Spleen (tissue), 11 donors: ENCODE data around the gene ZMIZ1. TPM values are rescaled to one million over a fixed set of nuclear protein-coding genes. Genes with fewer than 3 reads are reported as not detected.

Experiments
- DNase-seq: peaks from one replicate; pipeline ENCODE4 v3.0.0-alpha.2; 2020
- H3K27ac ChIP-seq, 8 donors: fragments of 200-600 bp; sonication (generic) in 7 of 8; 1 replicate in 4 of 8; 2 replicates in 4 of 8; pipeline versions ENCODE4 v1.5.0 to v1.8.0; 2016 to 2021; ENCODE audit warnings: inconsistent platforms in 4 of 8, mild to moderate bottlenecking in 4 of 8, moderate library complexity in 1 of 8
- H3K27me3 ChIP-seq, 7 donors: fragments of 200-600 bp; sonication (generic) in 6 of 7; replicated peaks in 1 of 7; 1 replicate in 4 of 7; 2 replicates in 3 of 7; pipeline versions ENCODE4 v1.5.0 to v1.8.0; 2016 to 2021; ENCODE audit warnings: inconsistent platforms in 3 of 7, mild to moderate bottlenecking in 1 of 7
- H3K36me3 ChIP-seq, 6 donors: fragments of 200-600 bp; sonication (generic) in 5 of 6; 1 replicate in 4 of 6; 2 replicates in 2 of 6; pipeline versions ENCODE4 v1.5.0 to v1.8.0; 2016 to 2021; ENCODE audit warnings: inconsistent platforms in 2 of 6
- H3K4me1 ChIP-seq, 6 donors: fragments of 200-600 bp; sonication (generic) in 5 of 6; 1 replicate in 3 of 6; 2 replicates in 3 of 6; pipeline versions ENCODE4 v1.5.0 to v1.8.0; 2016 to 2021; ENCODE audit warnings: inconsistent platforms in 3 of 6
- H3K4me3 ChIP-seq, 8 donors: fragments of 200-600 bp; sonication (generic) in 7 of 8; 1 replicate in 4 of 8; 2 replicates in 4 of 8; pipeline versions ENCODE4 v1.5.0 to v1.8.0; 2016 to 2021; ENCODE audit warnings: inconsistent platforms in 4 of 8, mild to moderate bottlenecking in 4 of 8, moderate library complexity in 2 of 8
- H3K9me3 ChIP-seq, 8 donors: fragments of 200-600 bp; sonication (generic) in 7 of 8; 1 replicate in 4 of 8; 2 replicates in 4 of 8; pipeline versions ENCODE4 v1.5.0 to v1.8.0; 2016 to 2021; ENCODE audit warnings: inconsistent platforms in 4 of 8
- POLR2A ChIP-seq, 3 donors: fragments of 450-650 bp; IDR thresholded peaks; one replicate each; pipeline ENCODE4 v1.5.1; 2017; ENCODE audit warnings: antibody characterized with exemption in 3 of 3, mild to moderate bottlenecking in 1 of 3
- POLR2AphosphoS5 ChIP-seq, 3 donors: sonication (generic); formaldehyde crosslinking; IDR thresholded peaks; one replicate each; pipeline ENCODE4 v1.5.1; 2017; ENCODE audit warnings: antibody characterized with exemption in 3 of 3
- whole genome bisulfite sequencing, 5 donors: extraction: QIAGEN DNeasy Blood & Tissue Kit in 3 of 5; methylation state at CpG; one replicate each; pipeline versions ENCODE4 v1.1.5 to v1.1.7; 2013 to 2018; 5-methylcytosine and 5-hydroxymethylcytosine counted together
- intact Hi-C: fragments of 100-400 bp; cut with DNase I; formaldehyde crosslinking; loops from one replicate; pipeline ENCODE4 v1.15.0; 2023; ENCODE audit warnings: low total_unique reads
- polyA plus RNA-seq, 3 donors: library from polyadenylated mRNA; stranded (reverse); fragments of 200-250 nt; gene quantifications; one replicate each; pipeline ENCODE4 v1.2.1, GENCODE V29; 2013
- total RNA-seq, 7 donors: library from RNA; depleted of rRNA in 3 of 7; stranded (reverse); fragments of >200 nt in 3 of 7; fragmentation: NEBNext Ultra II Directional in 4 of 7; extraction: Animal tissue kit (Norgen Biotek cat#: 25700) in 4 of 7; gene quantifications; one replicate each; pipeline versions ENCODE4 v1.1.0 to v1.2.1, GENCODE V29; 2016 to 2021
- TF ChIP-seq, protein P1 (sequence below), 11 experiments: fragments of 200-600 bp in 7 of 11; fragments of 450-650 bp in 4 of 11; sonication (generic) in 4 of 11; IDR thresholded peaks in 8 of 11; conservative IDR thresholded peaks in 3 of 11; 1 replicate in 7 of 11; 2 replicates in 4 of 11; pipeline versions ENCODE4 v1.4.0 to v1.8.0; 2016 to 2021; ENCODE audit warnings: antibody characterized with exemption in 11 of 11, inconsistent platforms in 4 of 11, mild to moderate bottlenecking in 1 of 11
- donor health status: healthy with polysubstance abuse.
- donor health status: DM: no; HTN: no; CAD: no; lungs with moderate emphysema.
- donor health status: DM: no; HTN: no; CAD: no.
- donor health status: Bipolar disorder and iron deficiency.
- donor health status: healthy.
- donor health status: DM: no; HTN: no; CAD: no.
- donor health status: DM: yes; HTN: yes; CAD: no.

Gene ZMIZ1
- total and polyA plus RNA-seq, 10 donors: 10.7 to 210 (median 125) TPM

DNA sequence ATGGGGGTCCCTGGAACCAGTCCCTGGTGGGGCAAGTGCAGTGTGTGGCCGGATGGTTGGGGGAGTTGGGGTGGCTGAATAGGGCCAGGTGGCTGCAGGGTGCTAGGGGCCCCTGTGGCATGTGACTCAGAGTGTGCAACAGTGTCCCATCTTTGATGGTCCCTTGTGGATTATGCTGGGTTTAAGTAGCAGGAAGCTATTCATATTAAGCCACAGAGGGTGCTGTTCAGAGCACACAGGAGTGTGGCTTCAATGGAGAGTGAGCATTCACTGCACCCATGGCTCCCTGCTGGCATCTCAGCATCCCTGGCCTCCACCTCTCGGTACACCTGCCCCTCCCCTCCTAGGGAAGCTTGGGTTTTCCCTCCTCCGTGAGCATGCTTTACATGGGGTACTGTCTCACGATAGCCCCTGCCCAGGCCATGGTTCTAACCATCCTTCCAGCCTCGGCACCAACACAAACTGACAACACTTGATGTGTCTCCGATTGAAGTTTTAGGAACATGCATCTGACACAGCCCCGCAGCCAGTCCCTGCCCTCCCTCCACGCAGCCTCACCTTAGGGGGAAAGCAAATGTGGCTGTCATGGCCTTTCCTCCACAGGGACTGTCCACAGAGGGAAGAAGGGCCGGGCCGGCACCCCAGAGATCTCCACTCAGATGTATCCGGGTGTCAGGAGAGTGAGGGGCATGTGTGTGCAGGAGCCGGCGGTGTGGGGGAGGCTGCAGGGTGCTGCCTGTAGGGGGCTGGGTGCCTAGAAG is 248.1 kb downstream of the ZMIZ1 start:
- peak overlapping the region in 5 of 8 donors; percentile 25 to 78 (median 46) for H3K27ac ChIP-seq
- peak overlapping the region in 1 of 8 donors; percentile 39 for H3K4me3 ChIP-seq
- H3K36me3 ChIP-seq: peaks cover 3 to 40% (median 30%) of the 10 kb centered on the region in 6 donors
- TF ChIP-seq POLR2A (IDR thresholded peaks at IDR 0.05): no peak
- TF ChIP-seq, protein P1, sequence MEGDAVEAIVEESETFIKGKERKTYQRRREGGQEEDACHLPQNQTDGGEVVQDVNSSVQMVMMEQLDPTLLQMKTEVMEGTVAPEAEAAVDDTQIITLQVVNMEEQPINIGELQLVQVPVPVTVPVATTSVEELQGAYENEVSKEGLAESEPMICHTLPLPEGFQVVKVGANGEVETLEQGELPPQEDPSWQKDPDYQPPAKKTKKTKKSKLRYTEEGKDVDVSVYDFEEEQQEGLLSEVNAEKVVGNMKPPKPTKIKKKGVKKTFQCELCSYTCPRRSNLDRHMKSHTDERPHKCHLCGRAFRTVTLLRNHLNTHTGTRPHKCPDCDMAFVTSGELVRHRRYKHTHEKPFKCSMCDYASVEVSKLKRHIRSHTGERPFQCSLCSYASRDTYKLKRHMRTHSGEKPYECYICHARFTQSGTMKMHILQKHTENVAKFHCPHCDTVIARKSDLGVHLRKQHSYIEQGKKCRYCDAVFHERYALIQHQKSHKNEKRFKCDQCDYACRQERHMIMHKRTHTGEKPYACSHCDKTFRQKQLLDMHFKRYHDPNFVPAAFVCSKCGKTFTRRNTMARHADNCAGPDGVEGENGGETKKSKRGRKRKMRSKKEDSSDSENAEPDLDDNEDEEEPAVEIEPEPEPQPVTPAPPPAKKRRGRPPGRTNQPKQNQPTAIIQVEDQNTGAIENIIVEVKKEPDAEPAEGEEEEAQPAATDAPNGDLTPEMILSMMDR (IDR thresholded peaks at IDR 0.05 in 8 of 11, conservative IDR thresholded peaks at IDR 0.05 in 3 of 11): no peak
- TF ChIP-seq POLR2AphosphoS5 (IDR thresholded peaks at IDR 0.05): peak in 2 of 3 donors; percentile 36 to 48
- no peaks in the 10 kb centered on the region for H3K27me3 ChIP-seq
- DNase-seq: peak; percentile 80
- 17 to 28% (median 21%) methylated on average over 11 to 13 of the region's 13 CpGs for WGBS, 5 donors
- H3K9me3 ChIP-seq: no peaks in the 10 kb centered on the region
- H3K4me1 ChIP-seq: peaks cover 18 to 72% (median 42%) of the 10 kb centered on the region in 6 donors
- intact Hi-C loops: no loop called here

DNA sequence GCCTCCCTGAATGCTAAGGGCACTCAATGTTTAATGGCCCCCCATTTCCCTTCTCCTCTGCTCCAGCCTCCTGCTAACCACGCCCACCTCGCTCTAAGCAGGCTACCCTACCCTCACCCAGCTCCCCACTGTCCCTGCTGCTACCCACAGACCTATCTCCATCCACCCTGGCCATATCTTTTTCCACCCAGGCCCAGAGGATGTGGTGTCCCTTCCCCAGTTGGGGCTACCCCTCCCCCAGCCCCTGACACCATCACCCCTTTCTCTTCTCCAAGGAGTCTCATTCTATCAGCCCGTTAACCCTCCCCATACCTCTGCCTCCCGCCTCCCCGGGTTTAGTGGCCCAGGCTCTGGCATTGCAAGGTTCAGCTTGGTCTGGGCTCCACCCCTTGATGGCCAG is 249.6 kb downstream of the ZMIZ1 start:
- Histone ChIP-seq H3K4me1 (peaks cover 23 to 87% (median 58%) of the 10 kb centered on the region in 6 donors), H3K36me3 (peaks cover 0 to 25% (median 15%) of the 10 kb centered on the region in 6 donors), H3K27me3 (no peaks in the 10 kb centered on the region), H3K9me3 (no peaks in the 10 kb centered on the region), H3K27ac (peak overlapping the region in 5 of 8 donors; percentile 44 to 78 (median 68)), H3K4me3 (no peak overlapping the region)
- intact Hi-C loops: no loop called here
- 83 to 96% (median 88%) methylated on average over 5 of the region's 5 CpGs for WGBS, 5 donors
- peak; percentile 80 for DNase-seq
- no peak for TF ChIP-seq POLR2AphosphoS5 (IDR thresholded peaks at IDR 0.05)
- TF ChIP-seq, protein P1 (IDR thresholded peaks at IDR 0.05 in 8 of 11, conservative IDR thresholded peaks at IDR 0.05 in 3 of 11): no peak
- no peak for TF ChIP-seq POLR2A (IDR thresholded peaks at IDR 0.05)

DNA sequence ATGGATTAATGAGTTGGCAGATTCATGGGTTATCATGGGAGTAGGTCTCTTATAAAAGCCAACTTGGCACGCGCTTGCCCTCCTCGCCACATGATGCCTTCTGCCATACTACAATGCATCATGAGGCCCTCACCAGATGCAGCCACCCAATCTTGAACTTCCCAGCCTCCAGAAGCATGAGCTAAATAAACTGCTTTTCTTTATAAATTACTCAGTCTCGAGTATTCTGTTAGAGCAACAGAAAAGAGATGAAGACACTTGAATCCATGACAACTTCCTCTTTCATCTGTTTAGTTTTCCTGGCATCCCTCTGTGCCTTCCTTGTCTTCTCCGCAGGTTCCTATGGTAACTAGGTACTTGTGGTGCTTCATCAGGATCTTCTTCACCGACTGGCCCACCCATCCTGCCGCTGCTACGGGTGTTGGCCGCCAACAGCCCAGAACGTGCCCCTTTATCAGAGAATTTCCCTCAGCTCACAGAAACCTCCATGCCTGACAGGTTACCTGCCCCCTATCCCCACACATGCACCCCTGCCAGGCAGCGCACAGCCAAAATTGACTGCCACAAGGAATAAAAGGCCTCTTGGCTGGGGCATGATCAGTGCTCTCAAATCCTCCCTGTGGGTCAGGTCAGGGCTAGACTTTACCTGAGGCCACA is 250.5 kb downstream of the ZMIZ1 start:
- 77 to 84% (median 80%) methylated on average over 11 of the region's 11 CpGs for WGBS, 5 donors
- TF ChIP-seq POLR2AphosphoS5 (IDR thresholded peaks at IDR 0.05) (no peak), POLR2A (IDR thresholded peaks at IDR 0.05) (no peak)
- TF ChIP-seq, protein P1 (IDR thresholded peaks at IDR 0.05 in 8 of 11, conservative IDR thresholded peaks at IDR 0.05 in 3 of 11): no peak

DNA sequence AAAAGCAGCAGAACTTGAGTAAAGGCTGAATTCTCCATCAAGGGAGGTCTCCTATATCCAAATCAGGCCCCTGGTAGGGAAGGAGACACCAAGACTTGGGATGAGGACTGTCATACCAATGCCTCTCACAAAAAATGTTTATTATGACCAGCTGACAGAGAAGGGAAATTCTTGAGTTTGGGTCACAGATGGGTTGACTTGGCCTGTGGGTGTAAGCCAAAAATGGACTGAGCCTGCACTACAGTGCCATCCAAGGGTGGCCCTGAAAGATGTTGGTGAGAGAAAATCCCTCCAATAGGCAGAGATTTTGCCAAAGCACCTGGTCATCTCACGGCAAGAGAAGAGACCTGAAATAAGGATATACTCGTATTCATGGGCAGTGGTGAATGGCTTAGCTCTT is 251.6 kb downstream of the ZMIZ1 start:
- Histone ChIP-seq H3K4me3 (no peak overlapping the region), H3K27ac (peak overlapping the region in 5 of 8 donors; percentile 4 to 77 (median 76)), H3K27me3 (no peaks in the 10 kb centered on the region), H3K36me3 (peaks cover 0 to 5% (median 2%) of the 10 kb centered on the region in 6 donors), H3K9me3 (no peaks in the 10 kb centered on the region), H3K4me1 (peaks cover 23 to 91% (median 66%) of the 10 kb centered on the region in 6 donors)
- WGBS, 5 donors: 93 to 98% (median 95%) methylated on average over 2 of the region's 2 CpGs
- TF ChIP-seq POLR2A (IDR thresholded peaks at IDR 0.05): no peak
- no peak for TF ChIP-seq POLR2AphosphoS5 (IDR thresholded peaks at IDR 0.05)
- TF ChIP-seq, protein P1 (IDR thresholded peaks at IDR 0.05 in 8 of 11, conservative IDR thresholded peaks at IDR 0.05 in 3 of 11): no peak
- no peak for DNase-seq
- intact Hi-C loops: no loop called here

More for the DNA sequence above, 250.5 kb downstream of the ZMIZ1 start:
- Histone ChIP-seq H3K36me3 (peaks cover 0 to 16% (median 7%) of the 10 kb centered on the region in 6 donors), H3K27me3 (no peaks in the 10 kb centered on the region), H3K4me1 (peaks cover 23 to 96% (median 66%) of the 10 kb centered on the region in 6 donors), H3K9me3 (no peaks in the 10 kb centered on the region), H3K4me3 (no peak overlapping the region), H3K27ac (peak overlapping the region in 3 of 8 donors; percentile 5 to 74 (median 68))
- intact Hi-C loops: no loop called here
- DNase-seq: peak; percentile 66
